Muscle layer of colon (tissue), 2 donors: ENCODE results near the gene LCLAT1.

ENCODE experiments used
- H3K27ac ChIP-seq: one replicate; pipeline ENCODE4 v1.7.0; 2013; ENCODE audit warnings: low read depth, mild to moderate bottlenecking, low read length, moderate library complexity
- H3K27me3 ChIP-seq, 2 donors: one replicate each; pipeline ENCODE4 v1.7.0; 2013; ENCODE audit warnings: low read length in 2 of 2, mild to moderate bottlenecking in 2 of 2; ENCODE audit not compliant: insufficient read depth in 2 of 2, control insufficient read depth in 1 of 2
- H3K36me3 ChIP-seq: one replicate; pipeline ENCODE4 v1.7.0; 2013; ENCODE audit warnings: mild to moderate bottlenecking, low read length; ENCODE audit not compliant: insufficient read depth
- H3K4me1 ChIP-seq: one replicate; pipeline ENCODE4 v1.7.0; 2013; ENCODE audit warnings: mild to moderate bottlenecking, low read length; ENCODE audit not compliant: insufficient read depth
- H3K4me3 ChIP-seq, 2 donors: one replicate each; pipeline ENCODE4 v1.7.0; 2013; ENCODE audit warnings: low read length in 2 of 2, low read depth in 1 of 2, mild to moderate bottlenecking in 1 of 2, moderate library complexity in 1 of 2
- H3K9ac ChIP-seq: one replicate; pipeline ENCODE4 v1.7.0; 2013; ENCODE audit warnings: low read length
- H3K9me3 ChIP-seq: one replicate; pipeline ENCODE4 v1.7.0; 2013; ENCODE audit warnings: mild to moderate bottlenecking, low read length
- donor health status: abdominal sarcoma.
- donor health status: Adenocarcinoma of cecum.

LCLAT1 gene

DNA sequence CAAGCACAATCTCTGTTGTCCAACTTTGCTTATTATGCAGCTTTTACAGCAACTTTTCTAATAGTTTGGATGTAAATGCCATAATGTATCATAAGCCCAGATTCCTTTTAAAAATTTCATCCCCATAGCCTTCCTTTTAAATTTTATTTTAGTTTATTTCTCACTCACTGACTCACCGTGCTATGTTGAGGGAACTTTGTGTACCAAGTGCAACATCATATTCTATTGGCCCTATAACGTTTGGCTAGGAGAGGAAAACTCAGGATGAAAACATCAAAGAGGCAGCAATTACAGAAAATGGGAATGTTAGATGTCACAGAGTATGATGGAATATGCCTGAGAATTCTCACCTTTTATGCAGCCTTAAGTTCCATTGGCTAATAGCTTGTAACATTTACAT is 135.5 kb downstream of the LCLAT1 start:
- Histone ChIP-seq H3K27me3 (no peaks in the 10 kb centered on the region), H3K36me3 (no peaks in the 10 kb centered on the region), H3K4me3 (no peak overlapping the region), H3K27ac (no peak overlapping the region), H3K9me3 (no peaks in the 10 kb centered on the region), H3K9ac (no peak overlapping the region), H3K4me1 (no peaks in the 10 kb centered on the region)

DNA sequence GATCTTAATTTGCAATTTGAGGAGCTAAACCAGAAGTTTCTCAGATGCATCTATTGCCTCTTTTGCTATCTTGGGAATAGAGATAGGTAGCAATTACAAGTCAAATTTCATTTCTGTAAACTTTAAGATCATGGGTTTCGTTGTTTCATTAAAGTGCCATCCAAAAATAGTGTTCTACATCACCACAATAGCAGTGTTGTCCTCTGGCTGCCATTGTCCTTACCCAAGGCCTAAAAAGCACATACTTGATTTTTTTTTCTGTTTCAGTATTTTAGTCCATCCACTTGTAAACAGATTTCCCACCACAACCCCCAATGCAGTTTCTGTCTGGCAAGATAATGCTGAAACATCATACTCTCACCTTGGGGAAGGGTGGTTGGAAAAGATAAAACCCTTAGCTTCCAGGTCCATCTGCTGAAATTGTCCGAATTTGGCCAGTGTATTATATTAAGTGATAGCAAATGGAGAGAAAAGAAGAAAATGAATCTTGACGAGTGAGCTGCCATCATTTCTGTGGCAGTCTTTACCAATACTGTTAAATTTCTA is 136.2 kb downstream of the LCLAT1 start:
- no peaks in the 10 kb centered on the region for H3K36me3 ChIP-seq
- no peak overlapping the region for H3K4me3 ChIP-seq
- no peak overlapping the region for H3K27ac ChIP-seq

DNA sequence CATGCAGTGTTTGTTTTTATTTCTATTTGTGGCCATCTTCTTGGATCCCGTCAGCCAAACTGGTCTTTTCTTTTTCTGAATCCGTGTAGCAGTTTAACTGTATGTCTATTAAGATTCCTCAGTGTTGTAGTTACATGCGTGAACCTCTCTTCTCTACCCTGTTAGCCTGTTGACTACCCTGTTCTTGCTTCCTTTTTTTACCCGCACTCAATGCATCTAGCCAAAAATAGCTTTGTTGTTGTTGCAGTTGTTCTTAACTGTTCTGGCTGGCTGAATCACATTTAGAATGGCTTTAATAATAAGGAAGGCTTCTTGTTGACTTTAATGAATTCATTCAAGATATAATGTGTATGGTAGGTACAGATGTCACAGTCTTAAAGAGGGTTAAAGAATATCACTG is 137.1 kb downstream of the LCLAT1 start:
- Histone ChIP-seq H3K36me3 (no peaks in the 10 kb centered on the region), H3K9ac (no peak overlapping the region), H3K9me3 (no peaks in the 10 kb centered on the region), H3K4me3 (no peak overlapping the region), H3K4me1 (no peaks in the 10 kb centered on the region), H3K27ac (no peak overlapping the region), H3K27me3 (no peaks in the 10 kb centered on the region)

More for the DNA sequence above, 136.2 kb downstream of the LCLAT1 start:
- Histone ChIP-seq H3K9ac (no peak overlapping the region), H3K4me1 (no peaks in the 10 kb centered on the region), H3K27me3 (no peaks in the 10 kb centered on the region), H3K9me3 (no peaks in the 10 kb centered on the region)

DNA sequence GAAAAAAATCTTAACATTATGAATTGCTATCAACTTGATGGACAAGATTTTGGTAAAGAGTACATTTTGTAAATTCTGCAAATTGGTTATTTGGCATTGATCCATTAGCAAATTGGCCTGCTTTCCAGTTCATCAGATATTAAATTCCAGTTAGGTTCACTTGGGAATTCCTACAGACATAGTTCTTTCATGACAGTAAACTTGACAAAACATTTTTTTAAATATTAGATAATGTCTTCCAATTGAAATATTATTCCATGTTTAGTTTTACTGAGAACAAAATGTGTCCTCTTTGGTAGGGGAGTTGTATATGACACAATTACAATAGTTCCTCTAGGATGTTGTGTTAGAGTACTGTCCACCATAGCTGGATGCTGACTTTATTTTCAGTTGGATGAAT is 141.9 kb downstream of the LCLAT1 start:
- Histone ChIP-seq H3K4me3 (no peak overlapping the region), H3K9me3 (no peaks in the 10 kb centered on the region), H3K36me3 (no peaks in the 10 kb centered on the region), H3K9ac (no peak overlapping the region), H3K27ac (no peak overlapping the region), H3K4me1 (no peaks in the 10 kb centered on the region), H3K27me3 (no peaks in the 10 kb centered on the region)

DNA sequence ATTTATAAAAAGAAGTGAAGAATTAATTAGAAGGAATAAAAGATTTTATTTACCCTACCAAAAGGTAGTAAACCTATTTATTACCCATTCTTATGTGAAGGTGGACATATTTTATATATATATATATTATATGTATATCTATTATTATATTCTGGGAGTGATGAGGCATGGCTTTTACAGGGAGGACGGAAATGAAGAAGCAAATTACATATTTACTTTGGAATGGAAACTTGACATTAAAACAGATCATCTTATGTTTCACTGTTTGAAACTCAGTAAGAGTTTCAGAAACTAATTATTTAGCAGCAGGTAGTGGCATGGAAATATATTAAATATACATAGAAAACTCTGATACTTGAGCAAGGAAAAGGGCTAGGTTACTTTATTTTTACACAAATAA is 143.4 kb downstream of the LCLAT1 start:
- Histone ChIP-seq H3K4me3 (no peak overlapping the region), H3K27me3 (no peaks in the 10 kb centered on the region), H3K27ac (no peak overlapping the region), H3K9ac (no peak overlapping the region), H3K9me3 (no peaks in the 10 kb centered on the region), H3K4me1 (no peaks in the 10 kb centered on the region), H3K36me3 (no peaks in the 10 kb centered on the region)

DNA sequence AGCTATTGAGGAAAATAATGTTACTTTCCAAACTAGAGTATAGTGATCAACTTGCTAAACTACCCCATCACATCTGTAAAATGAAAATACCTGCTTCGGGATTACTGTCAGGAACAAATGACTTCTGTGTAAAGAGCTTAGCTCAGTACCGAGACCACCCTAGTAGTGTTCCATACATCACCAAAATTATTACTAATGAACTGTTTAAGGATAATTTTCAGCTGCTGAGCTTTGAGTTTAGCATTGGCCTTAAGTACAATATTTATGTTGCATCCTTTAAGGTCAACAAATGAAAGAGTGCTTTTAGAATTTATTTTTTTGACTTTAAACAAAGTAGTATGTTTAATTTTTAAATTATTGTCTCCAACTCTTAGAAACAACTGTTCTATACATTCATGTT is 144.1 kb downstream of the LCLAT1 start:
- H3K9ac ChIP-seq, result no peak overlapping the region
- no peaks in the 10 kb centered on the region for H3K4me1 ChIP-seq
- no peak overlapping the region for H3K27ac ChIP-seq
- H3K36me3 ChIP-seq, result no peaks in the 10 kb centered on the region
- no peaks in the 10 kb centered on the region for H3K27me3 ChIP-seq
- no peak overlapping the region for H3K4me3 ChIP-seq
- H3K9me3 ChIP-seq, result no peaks in the 10 kb centered on the region

DNA sequence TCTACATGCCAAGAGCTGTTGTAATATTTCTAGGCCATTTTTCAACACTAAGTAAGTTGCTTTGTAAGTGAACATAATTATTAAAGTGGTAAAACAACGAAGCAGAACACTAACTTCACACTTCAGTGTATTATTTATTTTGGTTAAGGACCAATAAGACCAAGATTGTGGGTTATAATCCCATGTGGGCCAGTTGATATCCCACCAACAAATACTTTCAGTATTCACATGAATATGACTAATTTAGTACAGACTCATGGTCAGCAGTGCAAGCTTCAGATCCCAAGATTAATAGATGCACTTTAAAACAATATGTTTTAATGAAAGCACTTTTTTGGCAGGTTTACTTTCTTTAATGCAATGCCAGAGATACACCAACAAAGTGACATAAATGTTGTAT is 154.3 kb downstream of the LCLAT1 start:
- Histone ChIP-seq H3K27me3 (no peaks in the 10 kb centered on the region), H3K4me3 (no peak overlapping the region), H3K9ac (no peak overlapping the region), H3K27ac (no peak overlapping the region), H3K9me3 (no peaks in the 10 kb centered on the region), H3K4me1 (no peaks in the 10 kb centered on the region), H3K36me3 (no peaks in the 10 kb centered on the region)

DNA sequence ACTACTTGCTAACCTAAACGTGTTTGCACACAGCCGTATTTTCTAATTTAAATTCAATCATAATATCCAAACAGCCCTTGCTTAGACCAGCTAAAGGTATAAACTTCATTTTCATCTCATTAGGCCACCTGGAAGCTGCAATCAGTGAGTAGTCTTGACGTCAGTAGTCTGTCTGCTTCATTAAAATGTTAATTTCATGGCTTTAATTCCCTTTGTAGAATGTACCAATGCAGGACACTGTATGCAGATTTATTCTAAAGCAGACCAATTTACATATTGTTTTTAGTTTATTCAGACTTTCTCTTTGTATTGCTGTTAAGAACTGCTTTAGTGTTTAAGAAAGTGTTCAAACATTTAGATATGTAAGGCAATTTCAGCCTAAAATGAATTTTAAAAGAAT is 158.2 kb downstream of the LCLAT1 start:
- Histone ChIP-seq H3K9ac (no peak overlapping the region), H3K27me3 (no peaks in the 10 kb centered on the region), H3K36me3 (no peaks in the 10 kb centered on the region), H3K4me1 (no peaks in the 10 kb centered on the region), H3K9me3 (no peaks in the 10 kb centered on the region), H3K27ac (no peak overlapping the region), H3K4me3 (no peak overlapping the region)

DNA sequence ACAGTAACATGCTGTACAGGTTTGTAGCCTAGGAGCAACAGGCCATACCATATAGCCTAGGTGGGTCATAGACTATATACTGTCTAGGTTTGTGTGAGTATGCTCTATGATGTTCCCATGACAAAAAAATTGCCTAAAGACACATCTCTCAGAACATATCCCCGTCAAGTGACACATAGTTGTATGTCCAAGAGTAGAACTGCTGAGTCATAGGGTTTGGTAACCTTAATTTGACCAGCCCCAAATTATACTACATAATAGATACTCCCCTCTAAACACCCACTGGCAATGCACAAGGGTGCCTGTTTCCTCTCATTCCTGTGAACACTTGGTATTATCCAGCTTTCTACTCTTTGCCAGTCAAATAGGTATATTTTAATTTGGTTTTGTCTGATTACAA is 161.6 kb downstream of the LCLAT1 start:
- no peak overlapping the region for H3K4me3 ChIP-seq
- no peak overlapping the region for H3K9ac ChIP-seq
- no peaks in the 10 kb centered on the region for H3K36me3 ChIP-seq
- H3K27me3 ChIP-seq, result no peaks in the 10 kb centered on the region
- no peak overlapping the region for H3K27ac ChIP-seq
- no peaks in the 10 kb centered on the region for H3K9me3 ChIP-seq
- peaks cover 5% of the 10 kb centered on the region for H3K4me1 ChIP-seq

DNA sequence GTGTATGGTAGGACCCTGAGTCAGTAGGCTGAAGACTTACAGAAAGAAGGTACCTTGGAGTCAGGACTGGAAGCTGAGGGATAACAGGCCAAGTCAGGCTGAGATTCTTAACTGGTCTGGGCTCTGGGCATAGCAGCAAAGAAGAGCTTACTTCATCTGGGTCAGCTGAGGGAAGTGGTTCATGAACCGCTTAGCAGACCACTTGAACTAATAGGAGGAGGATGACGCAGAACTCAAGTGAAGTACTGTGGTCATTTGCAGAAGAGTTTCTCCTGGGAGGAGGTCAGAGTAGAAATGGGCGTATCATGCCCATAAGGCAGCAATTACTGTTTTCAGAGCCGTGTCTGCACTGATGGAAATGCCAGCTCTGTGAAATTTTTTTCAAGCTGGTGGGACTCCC is 164.5 kb downstream of the LCLAT1 start:
- Histone ChIP-seq H3K36me3 (no peaks in the 10 kb centered on the region), H3K4me1 (peaks cover 5% of the 10 kb centered on the region), H3K9me3 (no peaks in the 10 kb centered on the region), H3K27ac (no peak overlapping the region), H3K9ac (no peak overlapping the region), H3K27me3 (no peaks in the 10 kb centered on the region), H3K4me3 (no peak overlapping the region)

DNA sequence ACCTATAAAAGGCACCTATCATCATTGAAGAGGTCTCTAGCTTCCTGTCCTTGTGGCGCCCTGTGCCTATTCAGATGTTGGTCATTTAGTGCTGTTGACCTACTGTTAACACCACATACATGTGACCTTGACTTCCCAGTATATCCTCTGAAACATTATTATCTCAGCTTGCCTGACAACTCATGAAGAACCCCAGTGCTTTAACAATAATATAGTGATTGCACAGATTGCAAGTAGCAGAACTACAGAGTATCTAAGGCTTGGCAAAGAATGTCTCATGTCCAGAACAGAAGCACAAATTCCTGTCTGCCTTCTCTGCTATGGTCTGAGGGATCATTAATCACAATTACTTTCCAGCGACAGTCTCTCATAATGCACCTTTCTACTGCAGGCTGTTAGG is 165.3 kb downstream of the LCLAT1 start:
- Histone ChIP-seq H3K9me3 (no peaks in the 10 kb centered on the region), H3K36me3 (no peaks in the 10 kb centered on the region), H3K4me3 (no peak overlapping the region), H3K9ac (no peak overlapping the region), H3K4me1 (peaks cover 5% of the 10 kb centered on the region), H3K27ac (no peak overlapping the region), H3K27me3 (no peaks in the 10 kb centered on the region)

DNA sequence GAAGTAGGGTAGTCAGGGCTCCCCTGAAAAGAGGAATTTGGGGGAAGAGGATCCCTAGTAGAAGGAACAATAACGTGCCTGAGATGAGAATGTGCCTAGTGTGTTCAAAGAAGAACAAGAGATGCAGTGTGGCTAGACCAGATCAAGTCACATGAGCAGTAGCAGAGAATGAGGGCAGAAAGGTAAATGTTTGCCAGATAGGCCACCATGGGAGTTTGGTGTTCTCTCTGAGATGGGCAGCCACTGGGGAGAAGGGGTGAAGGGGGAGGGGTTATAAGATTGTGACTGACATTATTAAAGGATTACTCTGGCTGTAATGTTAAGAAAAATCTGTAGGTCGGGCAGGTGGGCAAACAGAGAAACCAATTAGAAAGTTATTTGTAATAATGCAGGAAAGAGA is 166.0 kb downstream of the LCLAT1 start:
- H3K27me3 ChIP-seq, result no peaks in the 10 kb centered on the region
- H3K27ac ChIP-seq, result no peak overlapping the region
- no peak overlapping the region for H3K9ac ChIP-seq
- no peaks in the 10 kb centered on the region for H3K9me3 ChIP-seq
- H3K4me1 ChIP-seq, result peaks cover 5% of the 10 kb centered on the region
- H3K36me3 ChIP-seq, result no peaks in the 10 kb centered on the region
- no peak overlapping the region for H3K4me3 ChIP-seq
